SK-N-SH (cell line): ENCODE measurements around the gene PROM1. TPM values are rescaled to one million over a fixed set of nuclear protein-coding genes. Genes with fewer than 3 reads are reported as not detected.

Experiments
- CTCF ChIA-PET: fragments of 300-600, 350-600 bp; formaldehyde crosslinking; extraction: SDS; loops from one replicate; lab custom pipeline; 2021; lab: Yijun Ruan, JAX
- POLR2A ChIA-PET: fragments of 350-600 bp; sonication (Branson Sonifier 250); formaldehyde crosslinking; extraction: SDS; loops from one replicate; lab custom pipeline; 2020; ENCODE audit warnings: antibody characterized with exemption, inconsistent platforms; lab: Yijun Ruan, JAX
- DNase-seq: peaks from one replicate; pipeline ENCODE4 v3.0.0; 2012
- H2AFZ ChIP-seq: fragments of 200-600 bp; sonication (generic); 2 replicates; pipeline ENCODE4 v1.8.1; 2016; ENCODE audit warnings: antibody characterized with exemption, mild to moderate bottlenecking, low read depth
- H3F3A ChIP-seq: fragments of 200-600 bp; sonication (generic); replicated peaks from 2 replicates; pipeline ENCODE3; 2016; ENCODE audit warnings: antibody characterized with exemption, mild to moderate bottlenecking; ENCODE audit not compliant: insufficient read depth
- H3K27ac ChIP-seq, 2 experiments: fragments of 200-500 bp in 1 of 2; fragments of 200-600 bp in 1 of 2; sonication (Bioruptor generic) in 1 of 2; sonication (generic), shearing (Covaris generic) in 1 of 2; 2 replicates each; pipeline versions ENCODE4 v1.5.1 to v1.6.1; 2014 to 2016; ENCODE audit warnings: low read depth in 2 of 2, inconsistent platforms in 1 of 2, low read length in 1 of 2, mild to moderate bottlenecking in 1 of 2, mixed read lengths in 1 of 2
- H3K27me3 ChIP-seq: fragments of 200-600 bp; sonication (generic), shearing (Covaris generic); 2 replicates; pipeline ENCODE4 v1.6.1; 2016; ENCODE audit warnings: mixed run types; ENCODE audit not compliant: insufficient read depth
- H3K36me3 ChIP-seq, 2 experiments: fragments of 200-500 bp in 1 of 2; fragments of 200-600 bp in 1 of 2; sonication (Bioruptor generic) in 1 of 2; sonication (generic) in 1 of 2; replicated peaks in 1 of 2; 2 replicates each; pipeline versions ENCODE3 to v1.5.1; 2014 to 2016; ENCODE audit warnings: low read length in 1 of 2, mild to moderate bottlenecking in 1 of 2; ENCODE audit not compliant: insufficient read depth in 2 of 2, control insufficient read depth in 1 of 2
- H3K4me1 ChIP-seq, 2 experiments: fragments of 200-500 bp in 1 of 2; fragments of 200-600 bp in 1 of 2; sonication (Bioruptor generic) in 1 of 2; sonication (generic), shearing (Covaris generic) in 1 of 2; 2 replicates each; pipeline versions ENCODE4 v1.5.1 to v1.6.1; 2014 to 2016; ENCODE audit warnings: low read depth in 1 of 2, low read length in 1 of 2, mixed run types in 1 of 2; ENCODE audit not compliant: insufficient read depth in 2 of 2, control insufficient read depth in 1 of 2
- H3K4me2 ChIP-seq: fragments of 200-600 bp; sonication (generic), shearing (Covaris generic); 2 replicates; pipeline ENCODE4 v1.6.1; 2017; ENCODE audit warnings: mixed run types
- H3K4me3 ChIP-seq, 2 experiments: fragments of 200-500 bp in 1 of 2; fragments of 200-600 bp in 1 of 2; sonication (Bioruptor generic) in 1 of 2; sonication (generic), shearing (Covaris generic) in 1 of 2; 2 replicates each; pipeline versions ENCODE4 v1.5.1 to v1.8.1; 2014 to 2016; ENCODE audit warnings: low read depth in 2 of 2, inconsistent platforms in 1 of 2, low read length in 1 of 2, mild to moderate bottlenecking in 1 of 2, mixed read lengths in 1 of 2, moderate library complexity in 1 of 2
- H3K79me2 ChIP-seq: fragments of 200-600 bp; sonication (generic); 2 replicates; pipeline ENCODE4 v1.8.1; 2017; ENCODE audit warnings: mild to moderate bottlenecking; ENCODE audit not compliant: insufficient read depth
- H3K9ac ChIP-seq: fragments of 200-600 bp; sonication (generic); 2 replicates; pipeline ENCODE4 v1.6.1; 2017; ENCODE audit warnings: mixed run types
- H3K9me2 ChIP-seq: fragments of 200-600 bp; sonication (generic); 2 replicates; pipeline ENCODE4 v1.6.1; 2017; ENCODE audit warnings: mixed run types
- H3K9me3 ChIP-seq: fragments of 200-600 bp; sonication (generic); 2 replicates; pipeline ENCODE4 v1.6.1; 2017; ENCODE audit warnings: mixed run types, mild to moderate bottlenecking, moderate library complexity
- H4K20me1 ChIP-seq: fragments of 200-600 bp; sonication (generic); 2 replicates; pipeline ENCODE4 v1.6.1; 2017; ENCODE audit warnings: mild to moderate bottlenecking, mixed run types; ENCODE audit not compliant: insufficient read depth
- EP300 ChIP-seq, 2 experiments: IDR thresholded peaks; 2 replicates each; pipeline versions ENCODE4 v1.4.0 to v1.6.1; 2012; ENCODE audit warnings: borderline replicate concordance in 1 of 2, low read depth in 1 of 2, low read length in 1 of 2
- EZH2phosphoT487 ChIP-seq: fragments of 200-600 bp; sonication (generic); IDR thresholded peaks from 2 replicates; pipeline ENCODE4 v1.6.1; 2017; ENCODE audit warnings: low read depth, mixed run types, mild to moderate bottlenecking, antibody characterized with exemption, moderate library complexity, borderline replicate concordance
- FOXM1 ChIP-seq: IDR thresholded peaks from 2 replicates; pipeline ENCODE4 v1.4.0; 2012; ENCODE audit warnings: low read depth, mild to moderate bottlenecking
- GATA2 ChIP-seq: sonication (generic); formaldehyde crosslinking; IDR thresholded peaks from 2 replicates; pipeline ENCODE4 v1.5.0; 2020; ENCODE audit warnings: mild to moderate bottlenecking, missing genetic modification reagents
- RAD21 ChIP-seq: IDR thresholded peaks from 2 replicates; pipeline ENCODE4 v1.6.1; 2012; ENCODE audit warnings: mild to moderate bottlenecking, low read length
- SMC3 ChIP-seq: IDR thresholded peaks from 2 replicates; pipeline ENCODE4 v1.6.1; 2012; ENCODE audit warnings: low read depth, low read length, improper control_type of control experiment
- TAF1 ChIP-seq: IDR thresholded peaks from 2 replicates; pipeline ENCODE4 v1.6.1; 2012; ENCODE audit warnings: low read depth, mild to moderate bottlenecking, low read length, moderate library complexity, borderline replicate concordance
- YY1 ChIP-seq: IDR thresholded peaks from 2 replicates; pipeline ENCODE4 v1.4.0; 2012; ENCODE audit warnings: low read depth, mild to moderate bottlenecking
- WGBS: methylation state at CpG from one replicate; pipeline ENCODE4 v1.1.6; 2017; ENCODE audit warnings: low lambda C conversion rate; 5-methylcytosine and 5-hydroxymethylcytosine counted together
- polyA plus RNA-seq, 3 experiments: library from polyadenylated mRNA; depleted of rRNA; stranded (reverse); fragments of >200 nt; gene quantifications; 2 replicates each; pipeline ENCODE4 v1.2.3, GENCODE V29; 2012
- TF ChIP-seq, protein P1 (sequence below): IDR thresholded peaks from 2 replicates; pipeline ENCODE4 v1.4.0; 2012; ENCODE audit warnings: low read depth, borderline replicate concordance
- TF ChIP-seq, protein P2 (sequence below): fragments of 200-600 bp; sonication (generic); IDR thresholded peaks from 2 replicates; pipeline ENCODE4 v1.6.1; 2017; ENCODE audit warnings: antibody characterized with exemption, mild to moderate bottlenecking, moderate library complexity
- TF ChIP-seq, protein P3 (sequence below): IDR thresholded peaks from 2 replicates; pipeline ENCODE4 v1.4.0; 2012; ENCODE audit warnings: low read depth
- TF ChIP-seq, protein P4 (sequence below): fragments of 150-350 bp; IDR thresholded peaks from 2 replicates; pipeline ENCODE4 v1.6.1; 2017; ENCODE audit warnings: antibody characterized with exemption, low read length, low read depth, borderline replicate concordance
- TF ChIP-seq, protein P5 (sequence below): IDR thresholded peaks from 2 replicates; pipeline ENCODE4 v1.6.1; 2012; ENCODE audit warnings: mild to moderate bottlenecking, low read depth, low read length, moderate library complexity
- TF ChIP-seq, protein P6 (sequence below): fragments of 150-350 bp; IDR thresholded peaks from 2 replicates; pipeline ENCODE4 v1.6.1; 2016; ENCODE audit warnings: mild to moderate bottlenecking, low read depth, low read length

PROM1 gene
- polyA plus RNA-seq, 1 of the 3 experiments (the other 2 are of a cell fraction) = not detected

DNA sequence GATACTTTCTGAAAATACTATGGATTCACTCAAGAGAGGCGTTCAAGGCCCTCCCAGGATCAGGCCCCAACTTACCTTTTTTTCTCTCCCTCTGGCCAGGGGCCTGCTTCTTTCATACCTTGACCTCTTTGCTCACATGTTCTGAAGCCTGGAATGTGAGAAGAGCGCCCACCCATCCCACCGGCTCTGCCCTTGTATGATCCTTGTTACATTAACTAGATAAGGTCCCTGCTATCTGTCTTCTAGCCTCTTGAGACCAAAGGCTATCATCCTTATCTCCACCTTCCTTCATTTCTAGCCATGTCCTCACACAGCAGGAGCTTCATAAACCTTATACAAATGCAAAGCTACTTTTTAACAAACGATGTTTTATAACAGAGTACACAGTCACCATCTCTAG lies 45.9 kb downstream of the PROM1 start:
- WGBS = 64% methylated on average over 4 of the region's 4 CpGs
- DNase-seq = no peak
- H3K36me3 ChIP-seq = no peaks in the 10 kb centered on the region
- H3K4me3 ChIP-seq = no peak overlapping the region
- H3K4me1 ChIP-seq = peaks cover 0 to 3% of the 10 kb centered on the region in 2 experiments; a peak in 1 of 4 replicates
- no peaks in the 10 kb centered on the region for H3K9me2 ChIP-seq
- ChIA-PET POLR2A (no interaction called here), CTCF (interaction anchor here (0.9 to 2.4 kb wide), 2 partner anchors 10 to 168 kb away, joined by 3 to 7 read pairs; no protein-coding TSS in a partner anchor)
- no peaks in the 10 kb centered on the region for H3K9me3 ChIP-seq
- H4K20me1 ChIP-seq = no peaks in the 10 kb centered on the region
- TF ChIP-seq EP300 (IDR thresholded peaks at IDR 0.05; ENCODE audit: borderline replicate concordance in 1 of 2, low read depth in 1 of 2, low read length in 1 of 2) = no peak
- no peak for TF ChIP-seq RAD21
- no peak for TF ChIP-seq FOXM1
- TF ChIP-seq SMC3 = no peak
- TF ChIP-seq TAF1 = no peak
- TF ChIP-seq YY1 = no peak
- TF ChIP-seq, protein P1, sequence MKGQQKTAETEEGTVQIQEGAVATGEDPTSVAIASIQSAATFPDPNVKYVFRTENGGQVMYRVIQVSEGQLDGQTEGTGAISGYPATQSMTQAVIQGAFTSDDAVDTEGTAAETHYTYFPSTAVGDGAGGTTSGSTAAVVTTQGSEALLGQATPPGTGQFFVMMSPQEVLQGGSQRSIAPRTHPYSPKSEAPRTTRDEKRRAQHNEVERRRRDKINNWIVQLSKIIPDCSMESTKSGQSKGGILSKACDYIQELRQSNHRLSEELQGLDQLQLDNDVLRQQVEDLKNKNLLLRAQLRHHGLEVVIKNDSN = no peak
- TF ChIP-seq, protein P2, sequence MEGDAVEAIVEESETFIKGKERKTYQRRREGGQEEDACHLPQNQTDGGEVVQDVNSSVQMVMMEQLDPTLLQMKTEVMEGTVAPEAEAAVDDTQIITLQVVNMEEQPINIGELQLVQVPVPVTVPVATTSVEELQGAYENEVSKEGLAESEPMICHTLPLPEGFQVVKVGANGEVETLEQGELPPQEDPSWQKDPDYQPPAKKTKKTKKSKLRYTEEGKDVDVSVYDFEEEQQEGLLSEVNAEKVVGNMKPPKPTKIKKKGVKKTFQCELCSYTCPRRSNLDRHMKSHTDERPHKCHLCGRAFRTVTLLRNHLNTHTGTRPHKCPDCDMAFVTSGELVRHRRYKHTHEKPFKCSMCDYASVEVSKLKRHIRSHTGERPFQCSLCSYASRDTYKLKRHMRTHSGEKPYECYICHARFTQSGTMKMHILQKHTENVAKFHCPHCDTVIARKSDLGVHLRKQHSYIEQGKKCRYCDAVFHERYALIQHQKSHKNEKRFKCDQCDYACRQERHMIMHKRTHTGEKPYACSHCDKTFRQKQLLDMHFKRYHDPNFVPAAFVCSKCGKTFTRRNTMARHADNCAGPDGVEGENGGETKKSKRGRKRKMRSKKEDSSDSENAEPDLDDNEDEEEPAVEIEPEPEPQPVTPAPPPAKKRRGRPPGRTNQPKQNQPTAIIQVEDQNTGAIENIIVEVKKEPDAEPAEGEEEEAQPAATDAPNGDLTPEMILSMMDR = no peak
- TF ChIP-seq EZH2phosphoT487 = no peak
- TF ChIP-seq, protein P3, sequence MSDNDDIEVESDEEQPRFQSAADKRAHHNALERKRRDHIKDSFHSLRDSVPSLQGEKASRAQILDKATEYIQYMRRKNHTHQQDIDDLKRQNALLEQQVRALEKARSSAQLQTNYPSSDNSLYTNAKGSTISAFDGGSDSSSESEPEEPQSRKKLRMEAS = no peak
- TF ChIP-seq, protein P4, sequence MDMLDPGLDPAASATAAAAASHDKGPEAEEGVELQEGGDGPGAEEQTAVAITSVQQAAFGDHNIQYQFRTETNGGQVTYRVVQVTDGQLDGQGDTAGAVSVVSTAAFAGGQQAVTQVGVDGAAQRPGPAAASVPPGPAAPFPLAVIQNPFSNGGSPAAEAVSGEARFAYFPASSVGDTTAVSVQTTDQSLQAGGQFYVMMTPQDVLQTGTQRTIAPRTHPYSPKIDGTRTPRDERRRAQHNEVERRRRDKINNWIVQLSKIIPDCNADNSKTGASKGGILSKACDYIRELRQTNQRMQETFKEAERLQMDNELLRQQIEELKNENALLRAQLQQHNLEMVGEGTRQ = no peak
- TF ChIP-seq, protein P5, sequence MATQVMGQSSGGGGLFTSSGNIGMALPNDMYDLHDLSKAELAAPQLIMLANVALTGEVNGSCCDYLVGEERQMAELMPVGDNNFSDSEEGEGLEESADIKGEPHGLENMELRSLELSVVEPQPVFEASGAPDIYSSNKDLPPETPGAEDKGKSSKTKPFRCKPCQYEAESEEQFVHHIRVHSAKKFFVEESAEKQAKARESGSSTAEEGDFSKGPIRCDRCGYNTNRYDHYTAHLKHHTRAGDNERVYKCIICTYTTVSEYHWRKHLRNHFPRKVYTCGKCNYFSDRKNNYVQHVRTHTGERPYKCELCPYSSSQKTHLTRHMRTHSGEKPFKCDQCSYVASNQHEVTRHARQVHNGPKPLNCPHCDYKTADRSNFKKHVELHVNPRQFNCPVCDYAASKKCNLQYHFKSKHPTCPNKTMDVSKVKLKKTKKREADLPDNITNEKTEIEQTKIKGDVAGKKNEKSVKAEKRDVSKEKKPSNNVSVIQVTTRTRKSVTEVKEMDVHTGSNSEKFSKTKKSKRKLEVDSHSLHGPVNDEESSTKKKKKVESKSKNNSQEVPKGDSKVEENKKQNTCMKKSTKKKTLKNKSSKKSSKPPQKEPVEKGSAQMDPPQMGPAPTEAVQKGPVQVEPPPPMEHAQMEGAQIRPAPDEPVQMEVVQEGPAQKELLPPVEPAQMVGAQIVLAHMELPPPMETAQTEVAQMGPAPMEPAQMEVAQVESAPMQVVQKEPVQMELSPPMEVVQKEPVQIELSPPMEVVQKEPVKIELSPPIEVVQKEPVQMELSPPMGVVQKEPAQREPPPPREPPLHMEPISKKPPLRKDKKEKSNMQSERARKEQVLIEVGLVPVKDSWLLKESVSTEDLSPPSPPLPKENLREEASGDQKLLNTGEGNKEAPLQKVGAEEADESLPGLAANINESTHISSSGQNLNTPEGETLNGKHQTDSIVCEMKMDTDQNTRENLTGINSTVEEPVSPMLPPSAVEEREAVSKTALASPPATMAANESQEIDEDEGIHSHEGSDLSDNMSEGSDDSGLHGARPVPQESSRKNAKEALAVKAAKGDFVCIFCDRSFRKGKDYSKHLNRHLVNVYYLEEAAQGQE = no peak
- TF ChIP-seq, protein P6, sequence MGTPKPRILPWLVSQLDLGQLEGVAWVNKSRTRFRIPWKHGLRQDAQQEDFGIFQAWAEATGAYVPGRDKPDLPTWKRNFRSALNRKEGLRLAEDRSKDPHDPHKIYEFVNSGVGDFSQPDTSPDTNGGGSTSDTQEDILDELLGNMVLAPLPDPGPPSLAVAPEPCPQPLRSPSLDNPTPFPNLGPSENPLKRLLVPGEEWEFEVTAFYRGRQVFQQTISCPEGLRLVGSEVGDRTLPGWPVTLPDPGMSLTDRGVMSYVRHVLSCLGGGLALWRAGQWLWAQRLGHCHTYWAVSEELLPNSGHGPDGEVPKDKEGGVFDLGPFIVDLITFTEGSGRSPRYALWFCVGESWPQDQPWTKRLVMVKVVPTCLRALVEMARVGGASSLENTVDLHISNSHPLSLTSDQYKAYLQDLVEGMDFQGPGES = no peak
- TF ChIP-seq GATA2 (CRISPR knock-in tag) = no peak
- H3F3A ChIP-seq = no peaks in the 10 kb centered on the region
- no peak overlapping the region for H2AFZ ChIP-seq
- H3K9ac ChIP-seq = no peak overlapping the region
- no peak overlapping the region for H3K27ac ChIP-seq
- no peaks in the 10 kb centered on the region for H3K79me2 ChIP-seq
- no peak overlapping the region for H3K4me2 ChIP-seq
- H3K27me3 ChIP-seq = no peaks in the 10 kb centered on the region
